NCI-H1930 (cell line): Measurements from ENCODE around the gene E2F1.
"Not testable (repeated sequence)": the region's sequence is repeated elsewhere in the genome, so short reads cannot be mapped to it uniquely, and the experiment has no call there.

Experiments used
- DNase-seq, 2 experiments: peaks; one replicate each; lab custom pipeline; 2025; lab: John Stamatoyannopoulos, UW

The E2F1 gene

GRCh38 chr20:33645072-33645358, 41.2 kb downstream of the E2F1 start:
- DNase-seq = no peak

DNA sequence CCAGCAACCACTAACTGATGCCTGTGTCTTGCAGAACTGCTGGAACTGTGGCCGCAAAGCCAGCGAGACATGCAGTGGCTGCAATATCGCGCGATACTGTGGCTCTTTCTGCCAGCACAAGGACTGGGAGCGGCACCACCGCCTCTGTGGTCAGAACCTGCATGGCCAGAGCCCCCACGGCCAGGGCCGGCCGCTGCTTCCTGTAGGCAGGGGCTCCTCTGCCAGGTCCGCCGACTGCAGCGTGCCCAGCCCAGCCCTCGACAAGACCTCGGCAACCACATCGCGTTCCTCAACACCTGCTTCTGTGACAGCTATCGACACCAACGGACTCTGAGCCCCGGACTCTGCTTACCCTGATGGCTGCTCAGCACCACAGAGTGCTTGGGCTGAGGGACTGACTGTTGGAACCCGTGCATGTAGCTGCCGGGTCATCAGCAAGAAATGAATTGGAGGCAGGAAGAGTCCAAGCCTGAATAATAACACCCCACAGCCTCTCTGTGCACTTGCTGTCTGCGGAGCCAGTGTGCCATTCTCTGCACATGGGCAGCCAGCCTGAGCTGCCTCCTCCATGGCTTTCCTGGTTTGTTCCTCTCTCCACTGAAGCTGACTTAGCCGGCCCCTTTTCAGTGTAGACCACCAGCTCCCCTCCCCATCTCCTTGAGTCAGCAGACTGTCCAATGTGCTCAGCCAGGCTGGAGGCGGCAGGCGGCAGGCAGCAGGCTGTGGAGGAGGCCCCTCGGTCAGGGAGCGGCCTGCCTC, 41.7 kb downstream of the E2F1 start:
- no peak for DNase-seq

GRCh38 chr20:33640287-33640686, 45.9 kb downstream of the E2F1 start:
- DNase-seq = no peak

GRCh38 chr20:33636776-33637175, 49.4 kb downstream of the E2F1 start:
- DNase-seq = no peak

GRCh38 chr20:33635341-33635740, 50.8 kb downstream of the E2F1 start:
- DNase-seq = no peak

- DNase-seq = not testable (repeated sequence)
These were observed 54.3 kb downstream of the E2F1 start for GRCh38 chr20:33631910-33632309.

DNA sequence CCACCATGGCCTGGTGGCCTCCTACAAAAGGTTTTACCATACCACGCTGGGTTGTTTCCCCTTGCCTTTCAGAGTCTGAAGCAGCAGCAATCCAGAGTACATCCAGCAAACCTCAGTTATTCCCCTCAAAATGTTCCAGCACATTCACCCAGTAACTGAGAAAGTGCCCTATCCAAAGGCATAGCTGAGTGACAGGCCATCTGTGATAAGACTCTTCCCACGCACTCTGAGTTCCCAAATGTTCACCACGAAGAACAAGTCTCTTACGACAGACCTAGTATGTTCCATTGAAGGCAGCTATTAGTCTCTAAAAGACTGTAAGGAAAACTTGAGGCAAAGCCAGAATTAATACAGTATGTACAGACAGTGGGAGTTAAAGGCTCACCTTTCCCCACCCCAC, 55.7 kb downstream of the E2F1 start:
- no peak for DNase-seq

DNA sequence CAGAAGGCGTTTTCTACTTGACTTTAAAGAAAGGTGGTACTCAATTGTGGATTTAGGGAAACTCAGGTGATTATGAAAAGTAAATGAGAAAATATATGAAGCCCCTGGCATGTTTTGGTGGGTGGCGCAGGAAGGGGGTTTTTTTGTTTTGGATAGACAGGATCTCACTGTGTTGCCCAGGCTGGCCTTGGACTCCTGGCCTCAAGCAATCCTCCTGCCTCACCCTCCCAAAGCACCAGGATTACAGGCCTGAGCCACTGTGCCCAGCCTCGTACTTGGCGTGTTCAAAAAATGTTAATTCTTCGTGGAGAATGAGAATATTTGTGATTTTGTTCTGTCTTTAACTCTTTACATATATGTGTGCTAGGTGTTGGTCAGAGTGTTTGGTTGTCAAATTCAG, 56.2 kb downstream of the E2F1 start:
- no peak for DNase-seq

DNA sequence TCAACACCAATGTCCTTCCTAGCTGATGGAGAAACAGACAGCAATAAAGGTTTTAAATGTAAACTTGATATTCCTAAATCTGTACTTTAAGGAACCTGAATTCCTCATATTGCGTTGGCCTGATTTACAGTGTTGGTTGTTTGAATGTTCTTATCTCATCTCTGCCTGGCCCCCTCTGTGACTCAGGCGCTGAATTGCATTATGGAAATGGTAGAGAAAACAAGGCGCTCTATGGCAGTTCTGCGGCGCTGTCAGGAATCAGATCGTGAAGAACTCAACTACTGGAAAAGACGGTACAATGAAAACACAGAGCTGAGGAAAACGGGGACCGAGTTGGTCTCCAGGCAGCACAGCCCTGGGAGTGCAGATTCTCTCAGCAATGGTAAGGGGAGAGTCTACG, 56.7 kb downstream of the E2F1 start:
- DNase-seq = no peak

DNA sequence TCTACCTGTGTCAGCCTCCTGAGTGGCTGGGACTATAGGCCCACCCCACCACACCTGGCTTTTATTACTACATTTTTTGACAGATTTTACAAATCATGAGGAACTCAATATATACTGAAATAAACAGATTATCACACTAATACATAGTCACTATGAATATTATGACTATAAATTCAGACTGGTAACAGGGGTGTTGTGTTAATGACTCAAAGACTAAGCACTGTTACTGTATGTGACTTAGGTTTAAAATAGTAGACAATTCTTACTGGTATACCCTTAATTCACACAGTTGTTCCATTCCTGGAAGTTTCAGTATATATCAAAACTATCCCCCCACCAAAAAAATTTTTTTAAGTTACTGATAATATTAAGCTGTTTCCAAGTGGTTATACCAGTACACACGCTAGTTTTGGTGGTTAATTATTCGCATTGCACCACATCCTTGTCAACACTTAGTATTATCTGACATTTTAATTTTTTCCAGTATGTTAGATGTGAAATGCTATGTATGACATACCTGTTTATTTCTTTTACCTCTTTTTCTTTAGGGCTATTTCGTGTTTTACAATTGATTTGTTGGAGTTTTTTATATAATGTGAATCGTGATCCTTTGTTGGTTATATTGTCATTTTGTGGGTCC, 58.5 kb downstream of the E2F1 start:
- no peak for DNase-seq

DNA sequence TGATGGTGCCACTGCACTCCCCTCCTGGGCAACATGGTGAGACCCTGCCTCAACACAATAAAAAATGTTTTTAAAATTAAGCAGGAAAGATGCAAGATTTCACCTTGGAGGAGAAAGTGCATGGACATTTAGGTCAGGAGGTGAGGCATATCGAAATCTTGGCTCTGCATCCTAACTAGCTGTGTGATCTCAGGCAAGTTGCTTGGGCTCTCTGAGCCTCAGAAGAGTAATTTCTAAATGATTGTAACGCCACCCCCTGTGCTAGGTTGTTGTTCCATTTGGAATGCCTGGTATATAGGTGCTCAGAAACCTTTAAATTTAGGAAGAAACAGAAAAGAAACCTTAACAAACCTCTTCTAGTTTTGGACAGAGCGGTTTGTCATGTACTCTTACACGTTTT, 60.0 kb downstream of the E2F1 start:
- no peak for DNase-seq
